Stimulated activated CD4-positive, alpha-beta T cell treated with anti-CD3 and anti-CD28 coated beads, Interleukin-1b, Interleukin-23, amount 100 ng/mL, for 1 hour (primary cell): Measurements from ENCODE around the gene RPTOR.
"Not testable (repeated sequence)": the region's sequence is repeated elsewhere in the genome, so short reads cannot be mapped to it uniquely, and the experiment has no call there.

Experiments used
- DNase-seq, 2 donors: peaks; one replicate each; pipeline ENCODE4 v3.0.0-alpha.2; 2020; ENCODE audit warnings: low read depth in 2 of 2

RPTOR gene

GRCh38 chr17:80797741-80798594 lies 253.3 kb downstream of the RPTOR start:
- DNase-seq = no peak

DNA sequence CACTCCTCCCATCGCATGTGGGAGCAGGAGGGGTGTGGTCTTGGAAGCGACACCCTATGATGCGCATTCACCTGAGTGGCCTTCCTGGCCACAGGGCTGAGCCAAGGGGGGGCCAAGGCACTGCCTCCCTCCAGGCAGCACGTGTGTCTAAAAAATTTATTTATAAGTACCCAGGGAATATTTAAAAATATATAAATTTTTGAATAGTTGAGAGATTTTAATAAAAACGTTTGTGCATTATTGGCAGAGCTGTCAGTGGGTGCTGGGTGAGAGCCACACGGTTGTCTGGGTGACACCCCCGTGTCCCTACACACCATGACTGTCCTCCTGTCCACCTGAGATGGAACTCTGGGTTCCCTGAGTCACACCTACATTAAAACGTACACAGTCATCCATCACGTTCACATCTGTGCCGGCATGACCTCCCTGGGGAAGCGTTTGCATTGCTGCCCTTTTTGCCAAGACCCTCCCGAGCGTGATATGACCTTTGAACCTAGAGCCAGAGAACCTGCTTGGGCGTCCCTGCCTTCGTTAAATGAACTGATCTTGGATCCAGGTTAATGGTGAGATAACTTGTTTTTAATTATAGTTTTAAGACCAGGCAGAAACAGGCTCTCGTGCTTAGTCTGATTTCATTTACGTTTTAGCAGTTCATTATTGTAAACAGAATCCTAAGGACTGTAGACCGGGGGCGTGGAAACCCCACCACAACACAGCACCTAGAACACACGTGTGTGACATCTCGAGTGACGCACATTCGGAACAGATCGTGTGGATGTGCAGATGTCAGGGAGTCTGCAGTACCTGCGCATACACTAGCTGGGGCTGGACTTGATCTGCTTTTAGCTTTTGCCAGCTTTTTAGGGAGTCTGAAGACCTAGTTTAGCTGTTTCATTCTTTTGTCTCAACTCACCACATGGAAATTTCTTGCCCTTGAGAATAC lies 254.2 kb downstream of the RPTOR start:
- no peak for DNase-seq

GRCh38 chr17:80799538-80800480 lies 255.2 kb downstream of the RPTOR start:
- no peak for DNase-seq

GRCh38 chr17:80800481-80801391 lies 256.1 kb downstream of the RPTOR start:
- DNase-seq = no peak

DNA sequence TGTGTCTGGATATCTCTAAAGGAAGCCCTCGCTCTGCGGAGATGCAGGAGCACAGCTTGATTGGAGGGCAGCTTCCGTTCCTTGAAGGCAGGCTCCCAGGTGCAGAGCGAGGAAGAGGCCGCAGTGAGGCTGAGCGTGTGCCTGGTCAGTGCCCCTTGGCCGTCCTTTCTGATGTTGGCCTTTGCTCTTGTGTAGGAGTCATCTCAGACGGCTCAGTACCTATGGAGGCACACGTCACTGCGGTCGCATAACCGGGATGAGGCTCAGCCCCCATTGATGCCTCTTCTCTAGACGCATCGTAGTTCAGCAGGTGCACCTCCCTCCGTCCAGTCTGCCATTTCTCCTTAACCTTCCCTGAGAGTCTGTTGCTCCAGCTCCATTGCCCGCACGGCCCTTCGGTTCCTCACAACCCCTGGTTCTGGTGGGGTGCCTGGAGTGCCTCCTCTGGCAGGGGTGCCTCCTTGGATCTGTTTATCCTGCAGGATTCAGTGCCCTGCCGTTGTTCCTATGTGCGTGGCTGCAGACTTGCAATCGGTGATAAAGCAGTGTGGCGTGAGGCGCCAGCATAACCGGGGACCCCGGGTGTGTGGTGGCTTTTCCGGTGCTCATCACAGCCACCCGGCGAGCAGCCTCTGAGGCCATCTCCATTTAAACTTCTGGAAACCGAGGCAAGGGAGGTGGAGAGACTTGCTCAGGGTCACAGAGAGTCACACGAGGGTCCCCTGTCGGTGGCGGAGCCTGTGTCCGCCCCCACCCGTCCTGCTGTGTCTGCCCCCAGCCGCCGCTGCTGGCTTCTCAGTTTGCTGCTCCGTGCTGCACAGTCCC lies 258.2 kb downstream of the RPTOR start:
- DNase-seq = no peak

DNA sequence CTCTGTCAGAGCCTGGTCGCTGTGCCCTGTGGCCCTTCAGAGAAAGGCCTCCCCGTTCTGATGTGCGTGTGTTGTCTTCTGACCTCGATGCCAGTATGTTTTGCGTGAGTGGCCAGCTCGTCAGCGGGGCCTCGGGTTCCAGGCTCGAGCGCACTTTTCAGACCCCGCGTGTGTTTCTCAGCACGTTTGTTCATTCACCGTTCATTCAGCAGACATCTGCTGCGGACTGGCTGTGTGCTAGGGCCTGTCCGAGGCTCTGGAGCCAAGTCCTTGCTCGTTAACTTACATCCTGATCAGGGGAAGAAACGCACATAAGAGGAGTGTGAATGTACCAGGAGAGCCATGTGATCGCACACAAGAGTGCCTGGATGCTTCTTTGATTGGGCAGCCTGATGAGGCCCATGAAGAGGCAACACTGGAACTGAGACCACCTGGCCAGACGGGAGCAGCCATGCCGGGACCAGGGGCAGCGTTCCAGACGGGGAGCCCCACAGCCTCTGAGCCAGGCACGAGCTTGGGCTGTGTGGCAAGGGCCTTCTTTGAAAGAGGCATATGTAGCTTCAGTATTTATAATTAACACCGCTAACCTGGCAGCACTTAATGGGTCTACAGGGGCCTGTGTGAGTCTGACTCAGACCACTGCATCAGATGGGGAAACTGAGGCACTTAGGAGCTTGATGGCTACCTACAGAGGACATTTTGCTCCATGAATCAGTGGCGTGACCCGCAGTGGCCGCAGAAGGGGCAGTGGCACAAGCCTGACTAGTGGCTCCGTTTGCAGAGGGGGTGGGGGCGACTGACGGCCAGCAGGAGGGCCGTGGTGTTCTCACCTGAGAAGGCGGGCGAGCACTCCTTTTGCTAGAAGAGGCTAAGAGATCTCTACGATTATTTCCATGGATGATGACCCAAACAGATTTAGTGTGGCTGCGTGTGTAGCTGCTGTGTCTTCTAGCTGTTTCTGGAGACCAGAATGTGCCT lies 259.1 kb downstream of the RPTOR start:
- no peak for DNase-seq

DNA sequence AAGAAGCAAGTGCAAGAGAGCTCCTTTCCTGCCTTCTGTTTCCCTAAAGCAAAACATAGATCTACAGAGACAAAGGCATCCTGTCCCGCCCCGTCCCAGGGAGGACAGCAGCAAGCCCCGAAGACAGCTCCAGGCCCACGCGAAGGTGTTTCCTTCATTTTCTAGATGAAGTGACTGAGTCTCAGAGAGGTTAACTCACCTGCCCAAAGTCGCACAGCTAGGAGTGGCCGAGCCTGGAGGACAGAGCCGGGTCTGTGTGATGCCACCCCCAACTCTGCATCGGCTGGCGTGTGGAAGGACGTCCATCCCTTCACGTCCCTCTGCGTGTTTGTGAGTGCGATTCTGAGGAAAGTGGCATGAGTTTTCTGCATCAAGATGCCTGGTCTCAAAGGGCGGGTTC lies 259.8 kb downstream of the RPTOR start:
- no peak for DNase-seq

DNA sequence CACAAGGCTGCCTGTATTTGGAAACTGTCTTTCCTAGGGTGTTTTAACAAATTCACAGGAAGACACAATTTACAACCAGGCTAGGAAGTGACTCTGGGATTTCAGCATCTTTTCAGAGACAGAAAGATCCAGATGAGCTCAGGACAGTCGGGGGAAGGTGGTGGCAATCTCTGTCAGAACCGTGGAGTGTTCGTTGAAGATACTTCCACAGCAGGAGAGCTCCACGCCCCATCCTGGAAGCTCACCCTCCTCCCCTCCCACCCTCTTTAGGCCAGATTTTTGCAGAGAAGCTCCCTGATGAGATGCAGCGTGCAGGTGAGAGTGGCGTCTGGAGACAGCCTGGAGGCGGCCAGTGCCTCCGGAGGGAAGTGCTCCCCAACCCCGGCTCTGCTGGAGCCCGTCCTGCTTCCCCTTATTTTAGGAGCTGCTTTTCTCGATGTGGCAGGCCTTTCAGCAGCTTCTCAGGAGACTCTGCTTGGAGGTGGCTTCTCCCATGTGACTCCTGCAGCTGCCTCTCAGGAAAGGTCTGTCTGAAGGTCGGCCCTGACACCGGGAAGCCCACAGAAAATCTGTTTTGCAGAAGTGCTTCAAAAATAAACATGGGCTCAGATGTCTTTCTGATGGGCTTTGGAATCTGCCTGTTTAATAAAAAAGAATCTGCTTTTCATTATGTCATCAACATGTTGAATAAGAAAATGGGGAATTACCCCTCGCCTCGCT lies 260.6 kb downstream of the RPTOR start:
- DNase-seq = no peak

DNA sequence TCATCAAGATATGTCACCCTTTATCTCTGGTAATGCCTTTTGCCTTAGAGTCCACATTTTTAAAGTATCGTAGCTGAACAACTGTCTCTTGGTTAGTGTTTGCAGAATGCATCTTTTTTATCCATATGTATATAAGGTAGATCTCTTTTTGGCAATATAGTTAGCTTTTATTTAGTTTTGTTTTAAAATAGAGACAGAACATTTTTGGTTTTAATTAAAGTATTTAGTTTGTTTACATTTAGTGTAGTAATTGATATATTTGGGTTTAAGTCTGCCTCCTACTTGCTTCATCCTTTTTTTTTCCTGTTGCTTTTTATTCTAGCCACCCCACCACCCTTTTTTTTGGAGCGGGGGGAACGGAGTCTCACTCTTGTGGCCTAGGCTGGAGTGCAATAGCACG lies 262.4 kb downstream of the RPTOR start:
- DNase-seq = no peak

DNA sequence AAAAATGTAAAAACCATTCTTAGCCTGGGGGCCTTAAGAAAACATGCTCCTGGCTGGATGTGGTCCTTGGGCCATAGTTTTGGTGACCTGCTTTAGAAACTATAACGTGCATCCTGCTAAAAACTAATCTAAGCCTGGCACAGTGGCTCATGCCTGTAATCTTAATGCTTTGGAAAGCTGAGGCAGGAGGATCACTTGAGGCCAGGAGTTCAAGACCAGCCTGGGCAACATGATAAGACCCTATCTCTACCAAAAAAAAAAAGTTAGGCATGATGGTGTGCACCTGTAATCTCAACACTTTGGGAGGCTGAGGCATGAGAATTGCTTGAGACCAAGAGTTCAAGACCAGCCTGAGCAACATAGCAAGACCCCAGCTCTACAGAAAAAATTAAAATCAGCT lies 263.2 kb downstream of the RPTOR start:
- DNase-seq = no peak

- DNase-seq = no peak
Observed at GRCh38 chr17:80811181-80812105, 266.8 kb downstream of the RPTOR start.

DNA sequence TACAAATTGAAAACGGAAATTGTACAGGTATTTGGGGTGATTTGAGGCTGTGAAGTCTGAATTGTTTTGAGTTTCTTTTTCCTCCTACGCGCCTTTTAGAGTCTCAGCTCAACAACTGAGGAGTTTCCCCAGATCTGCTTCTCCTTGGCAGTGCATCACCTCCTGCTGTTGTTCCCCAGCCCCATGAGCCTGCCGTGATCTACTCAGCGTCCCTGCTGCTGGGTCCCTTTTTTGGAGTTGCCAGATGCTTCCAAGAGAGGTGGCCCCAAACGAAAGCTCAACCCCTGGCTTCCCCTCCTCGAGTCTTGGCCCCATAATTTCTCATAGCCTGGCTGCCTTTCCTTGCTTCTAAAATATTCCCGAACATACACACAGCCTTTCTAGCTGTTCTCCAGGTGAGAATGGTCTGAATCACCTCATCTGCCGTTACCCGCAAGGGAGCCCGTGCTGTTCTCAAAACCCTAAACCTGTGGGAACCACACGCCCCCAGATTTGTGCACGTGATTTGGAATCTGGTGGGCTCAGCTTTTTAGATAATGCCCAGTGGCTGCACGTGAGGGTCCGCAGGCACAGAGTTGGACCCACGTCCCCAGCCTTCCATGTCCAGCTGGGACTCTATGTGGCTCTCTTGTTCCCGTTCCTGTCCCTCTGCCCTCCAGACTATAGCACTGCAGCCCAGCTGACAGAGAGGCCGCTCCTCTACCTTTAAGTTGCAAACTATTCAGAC lies 267.9 kb downstream of the RPTOR start:
- DNase-seq = no peak

DNA sequence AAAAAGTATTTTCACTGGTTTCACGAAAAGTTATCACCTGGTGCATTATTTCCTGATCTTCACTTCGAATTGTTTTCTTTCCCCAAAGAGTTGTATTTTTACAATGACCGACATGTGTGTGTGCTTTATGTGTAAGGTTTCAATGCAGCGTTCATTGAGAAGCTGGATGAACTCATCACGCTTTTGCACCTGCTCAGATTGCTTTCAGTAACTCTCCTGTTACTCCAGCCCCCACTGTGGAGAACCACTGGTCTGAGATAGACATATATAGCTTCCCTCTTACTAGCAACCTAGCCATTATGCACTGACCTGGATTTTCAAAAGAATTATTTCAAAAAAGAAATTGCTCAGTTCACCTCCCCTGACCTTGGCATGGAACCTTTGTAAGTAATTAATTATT lies 268.7 kb downstream of the RPTOR start:
- DNase-seq = no peak

- no peak for DNase-seq
Observed at GRCh38 chr17:80814491-80814890, 269.9 kb downstream of the RPTOR start.

- DNase-seq = no peak
Observed at GRCh38 chr17:80815151-80815681, 270.6 kb downstream of the RPTOR start.

DNA sequence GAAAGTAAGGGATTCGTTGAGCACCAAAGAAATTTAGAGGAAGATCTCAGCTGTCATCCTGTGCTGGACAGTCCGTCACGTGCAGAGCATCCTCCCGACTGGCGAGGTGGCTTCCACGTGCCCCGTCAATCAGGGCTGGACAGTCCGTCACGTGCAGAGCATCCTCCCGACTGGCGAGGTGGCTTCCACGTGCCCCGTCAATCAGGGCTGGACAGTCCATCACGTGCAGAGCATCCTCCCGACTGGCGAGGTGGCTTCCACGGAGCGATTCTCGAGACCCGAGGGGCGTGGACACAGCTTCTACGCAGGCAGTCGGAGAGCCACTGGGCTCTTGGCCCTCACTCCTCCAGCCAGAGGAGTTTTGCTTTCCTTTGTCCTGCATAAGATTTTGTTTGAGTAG lies 271.1 kb downstream of the RPTOR start:
- not testable (repeated sequence) for DNase-seq
